ENCODE measurements around the gene WASF2.

Gene WASF2

DNA sequence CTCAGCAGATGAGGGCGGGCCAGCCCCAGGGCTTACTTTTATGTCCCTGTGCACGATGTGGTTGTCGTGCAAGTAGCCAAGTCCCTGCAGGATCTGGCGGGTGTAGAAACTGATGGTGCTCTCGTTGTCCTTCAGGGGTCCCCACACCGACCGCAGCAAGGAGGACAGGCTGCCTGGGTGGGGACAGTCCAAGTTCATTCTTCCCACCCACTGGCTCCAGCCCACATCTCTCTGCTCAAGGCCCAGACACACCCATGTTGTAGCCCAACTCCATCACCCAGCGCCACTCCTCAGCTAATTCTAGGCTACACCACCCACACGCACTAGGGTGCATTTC lies 130.2 kb downstream of the WASF2 start:
- Histone ChIP-seq H3K9ac (ENCODE audit: low read length in 2 of 2) (no peak overlapping the region), H3K27me3 (ENCODE audit: control insufficient read depth in 1 of 2, insufficient read depth in 2 of 2, low read length in 2 of 2) (no peaks in the 10 kb centered on the region), H3K4me1 (ENCODE audit: control insufficient read depth, insufficient read depth, low read length) (peaks cover 17% of the 10 kb centered on the region), H3K27ac (ENCODE audit: low read length) (no peak overlapping the region), H3K4me3 (ENCODE audit: low read length in 2 of 2) (no peak overlapping the region), H3K36me3 (ENCODE audit: control insufficient read depth in 2 of 2, insufficient read depth in 2 of 2, low read length in 2 of 2) (peaks cover 24 to 50% of the 10 kb centered on the region in 2 donors), H3K9me3 (ENCODE audit: control insufficient read depth in 2 of 2, low read length in 2 of 2) (no peaks in the 10 kb centered on the region)

GRCh38 chr1:27358928-27359313 lies 131.0 kb downstream of the WASF2 start:
- Histone ChIP-seq H3K4me1 (ENCODE audit: control insufficient read depth, insufficient read depth, low read length) (peaks cover 11% of the 10 kb centered on the region), H3K27me3 (ENCODE audit: control insufficient read depth in 1 of 2, insufficient read depth in 2 of 2, low read length in 2 of 2) (no peaks in the 10 kb centered on the region), H3K27ac (ENCODE audit: low read length) (no peak overlapping the region), H3K36me3 (ENCODE audit: control insufficient read depth in 2 of 2, insufficient read depth in 2 of 2, low read length in 2 of 2) (peaks cover 24 to 45% of the 10 kb centered on the region in 2 donors), H3K4me3 (ENCODE audit: low read length in 2 of 2) (no peak overlapping the region), H3K9me3 (ENCODE audit: control insufficient read depth in 2 of 2, low read length in 2 of 2) (no peaks in the 10 kb centered on the region), H3K9ac (ENCODE audit: low read length in 2 of 2) (no peak overlapping the region)

- H3K4me3 ChIP-seq (ENCODE audit: low read length in 2 of 2) = no peak overlapping the region
- H3K27me3 ChIP-seq (ENCODE audit: control insufficient read depth in 1 of 2, insufficient read depth in 2 of 2, low read length in 2 of 2) = no peaks in the 10 kb centered on the region
- peaks cover 21 to 41% of the 10 kb centered on the region in 2 donors for H3K36me3 ChIP-seq (ENCODE audit: control insufficient read depth in 2 of 2, insufficient read depth in 2 of 2, low read length in 2 of 2)
- no peak overlapping the region for H3K9ac ChIP-seq (ENCODE audit: low read length in 2 of 2)
- H3K4me1 ChIP-seq (ENCODE audit: control insufficient read depth, insufficient read depth, low read length) = peaks cover 11% of the 10 kb centered on the region
- no peaks in the 10 kb centered on the region for H3K9me3 ChIP-seq (ENCODE audit: control insufficient read depth in 2 of 2, low read length in 2 of 2)
- no peak overlapping the region for H3K27ac ChIP-seq (ENCODE audit: low read length)
Measured at GRCh38 chr1:27358038-27358927, 131.7 kb downstream of the WASF2 start.

GRCh38 chr1:27357281-27358037 lies 132.5 kb downstream of the WASF2 start:
- peaks cover 11% of the 10 kb centered on the region for H3K4me1 ChIP-seq (ENCODE audit: control insufficient read depth, insufficient read depth, low read length)
- H3K4me3 ChIP-seq (ENCODE audit: low read length in 2 of 2) = peak overlapping the region in 1 of 2 donors; percentile 49
- no peak overlapping the region for H3K27ac ChIP-seq (ENCODE audit: low read length)
- peaks cover 21 to 33% of the 10 kb centered on the region in 2 donors for H3K36me3 ChIP-seq (ENCODE audit: control insufficient read depth in 2 of 2, insufficient read depth in 2 of 2, low read length in 2 of 2)
- no peaks in the 10 kb centered on the region for H3K27me3 ChIP-seq (ENCODE audit: control insufficient read depth in 1 of 2, insufficient read depth in 2 of 2, low read length in 2 of 2)
- peak overlapping the region in 1 of 2 donors; percentile 36 for H3K9ac ChIP-seq (ENCODE audit: low read length in 2 of 2)
- H3K9me3 ChIP-seq (ENCODE audit: control insufficient read depth in 2 of 2, low read length in 2 of 2) = no peaks in the 10 kb centered on the region

DNA sequence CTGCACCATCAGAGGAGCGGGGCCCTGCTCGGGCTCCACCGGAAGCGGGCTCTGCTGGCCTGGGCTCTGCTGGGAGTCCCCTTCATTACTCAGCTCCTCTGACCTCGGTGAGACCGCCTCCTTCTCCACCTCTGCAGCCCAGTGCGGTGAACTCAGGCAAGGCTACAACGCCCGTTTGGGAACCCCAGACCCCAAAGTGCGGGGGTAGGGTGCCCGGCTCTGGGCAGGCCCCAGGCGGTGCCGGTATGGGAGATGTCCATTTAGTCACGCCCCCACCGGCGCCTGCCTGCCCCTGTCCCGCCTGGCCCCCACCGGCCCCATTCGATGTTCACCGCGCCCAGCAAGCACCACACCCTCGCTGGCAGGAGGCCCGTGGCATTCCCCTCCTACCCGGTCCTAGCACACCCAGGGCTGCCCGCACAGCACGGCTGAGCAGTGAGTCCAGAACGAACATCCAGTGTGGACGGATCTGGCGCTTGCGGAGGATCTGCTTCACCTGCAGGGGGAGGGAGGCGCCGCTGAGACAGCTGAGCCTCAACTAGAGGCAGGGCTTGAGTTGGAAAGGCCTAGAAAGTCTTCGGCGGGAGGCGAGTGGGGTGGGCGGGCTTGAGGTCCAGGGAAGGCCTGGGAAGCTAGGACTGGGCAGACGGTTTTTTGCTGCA lies 133.2 kb downstream of the WASF2 start:
- no peak overlapping the region for H3K27ac ChIP-seq (ENCODE audit: low read length)
- no peaks in the 10 kb centered on the region for H3K9me3 ChIP-seq (ENCODE audit: control insufficient read depth in 2 of 2, low read length in 2 of 2)
- peaks cover 17 to 29% of the 10 kb centered on the region in 2 donors for H3K36me3 ChIP-seq (ENCODE audit: control insufficient read depth in 2 of 2, insufficient read depth in 2 of 2, low read length in 2 of 2)
- H3K4me3 ChIP-seq (ENCODE audit: low read length in 2 of 2) = no peak overlapping the region
- peaks cover 11% of the 10 kb centered on the region for H3K4me1 ChIP-seq (ENCODE audit: control insufficient read depth, insufficient read depth, low read length)
- H3K9ac ChIP-seq (ENCODE audit: low read length in 2 of 2) = no peak overlapping the region
- no peaks in the 10 kb centered on the region for H3K27me3 ChIP-seq (ENCODE audit: control insufficient read depth in 1 of 2, insufficient read depth in 2 of 2, low read length in 2 of 2)

- Histone ChIP-seq H3K36me3 (ENCODE audit: control insufficient read depth in 2 of 2, insufficient read depth in 2 of 2, low read length in 2 of 2) (peaks cover 15 to 29% of the 10 kb centered on the region in 2 donors), H3K27ac (ENCODE audit: low read length) (no peak overlapping the region), H3K9ac (ENCODE audit: low read length in 2 of 2) (no peak overlapping the region), H3K9me3 (ENCODE audit: control insufficient read depth in 2 of 2, low read length in 2 of 2) (no peaks in the 10 kb centered on the region), H3K4me3 (ENCODE audit: low read length in 2 of 2) (no peak overlapping the region), H3K4me1 (ENCODE audit: control insufficient read depth, insufficient read depth, low read length) (peaks cover 12% of the 10 kb centered on the region), H3K27me3 (ENCODE audit: control insufficient read depth in 1 of 2, insufficient read depth in 2 of 2, low read length in 2 of 2) (peaks cover 0 to under 1% of the 10 kb centered on the region in 2 donors)
Measured at GRCh38 chr1:27356277-27356618, 133.7 kb downstream of the WASF2 start.

- H3K4me3 ChIP-seq (ENCODE audit: low read length in 2 of 2) = no peak overlapping the region
- peaks cover 15 to 29% of the 10 kb centered on the region in 2 donors for H3K36me3 ChIP-seq (ENCODE audit: control insufficient read depth in 2 of 2, insufficient read depth in 2 of 2, low read length in 2 of 2)
Measured at GRCh38 chr1:27355683-27356082, 134.3 kb downstream of the WASF2 start.

More at GRCh38 chr1:27355683-27356082, 134.3 kb downstream of the WASF2 start:
- H3K9me3 ChIP-seq (ENCODE audit: control insufficient read depth in 2 of 2, low read length in 2 of 2) = no peaks in the 10 kb centered on the region
- H3K9ac ChIP-seq (ENCODE audit: low read length in 2 of 2) = no peak overlapping the region
- H3K27ac ChIP-seq (ENCODE audit: low read length) = no peak overlapping the region
- H3K4me1 ChIP-seq (ENCODE audit: control insufficient read depth, insufficient read depth, low read length) = peaks cover 17% of the 10 kb centered on the region
- H3K27me3 ChIP-seq (ENCODE audit: control insufficient read depth in 1 of 2, insufficient read depth in 2 of 2, low read length in 2 of 2) = peaks cover 2 to 6% of the 10 kb centered on the region in 2 donors
